IPS-NIHi7 (cell line): ENCODE measurements around the gene KRTAP19-1.

Experiments used
- DNase-seq: peaks from one replicate; pipeline ENCODE4 v3.0.0; 2012; ENCODE audit warnings: mixed read lengths; ENCODE audit errors: extremely low spot score

KRTAP19-1 gene

GRCh38 chr21:30480145-30480544 is at the start of gene KRTAP19-1:
Gene KRTAP19-1, minus strand, starts transcription at chr21:30480367. Its CDS starts 50 bp downstream, at chr21:30480317.
- no peak for DNase-seq

GRCh38 chr21:30518876-30519275 is 38.7 kb upstream of the KRTAP19-1 start:
- DNase-seq = no peak

- DNase-seq = no peak
These were observed 35.5 kb upstream of the KRTAP19-1 start for GRCh38 chr21:30515681-30516080.

GRCh38 chr21:30505621-30506205 is 25.5 kb upstream of the KRTAP19-1 start:
- peak; percentile 23 for DNase-seq

- no peak for DNase-seq
These were observed 21.9 kb upstream of the KRTAP19-1 start, which contains the start of gene KRTAP19-5 for GRCh38 chr21:30502041-30502440. Gene KRTAP19-5, minus strand, starts transcription at chr21:30502141. Its CDS starts 51 bp downstream, at chr21:30502090.

GRCh38 chr21:30497065-30497464 is 16.9 kb upstream of the KRTAP19-1 start, which contains the start of gene KRTAP19-4:
Gene KRTAP19-4, minus strand, starts transcription at chr21:30497165. Its CDS starts 55 bp downstream, at chr21:30497110.
- DNase-seq = no peak

- no peak for DNase-seq
These were observed 11.8 kb upstream of the KRTAP19-1 start, which contains the start of gene KRTAP19-3 for GRCh38 chr21:30491963-30492428. Gene KRTAP19-3, minus strand, starts transcription at chr21:30492013. Its CDS starts 56 bp downstream, at chr21:30491957.

GRCh38 chr21:30487336-30487735 is 7.2 kb upstream of the KRTAP19-1 start, which contains the start of gene KRTAP19-2:
Gene KRTAP19-2, minus strand, starts transcription at chr21:30487436. Its CDS starts 88 bp downstream, at chr21:30487348.
- DNase-seq = no peak

- DNase-seq = no peak
These were observed 6.0 kb upstream of the KRTAP19-1 start for GRCh38 chr21:30486180-30486579.

- no peak for DNase-seq
These were observed 2.0 kb upstream of the KRTAP19-1 start for GRCh38 chr21:30482130-30482529.

GRCh38 chr21:30479259-30479658 is 908 bp downstream of the KRTAP19-1 start:
- no peak for DNase-seq

GRCh38 chr21:30478004-30478403 is 2.2 kb downstream of the KRTAP19-1 start:
- DNase-seq = no peak

- no peak for DNase-seq
These were observed 11.1 kb downstream of the KRTAP19-1 start for GRCh38 chr21:30468900-30469714.

GRCh38 chr21:30463713-30464112 is 16.5 kb downstream of the KRTAP19-1 start:
- DNase-seq = peak; percentile 38

- no peak for DNase-seq
These were observed 31.7 kb downstream of the KRTAP19-1 start for GRCh38 chr21:30448514-30448913.

- DNase-seq = no peak
These were observed 33.1 kb downstream of the KRTAP19-1 start for GRCh38 chr21:30447056-30447455.

- DNase-seq = peak; percentile 21
These were observed 36.0 kb downstream of the KRTAP19-1 start for GRCh38 chr21:30444204-30444603.

- DNase-seq = no peak
These were observed 36.9 kb downstream of the KRTAP19-1 start for GRCh38 chr21:30443226-30443625.

- no peak for DNase-seq
These were observed 40.2 kb downstream of the KRTAP19-1 start, which contains the start of gene KRTAP15-1 for GRCh38 chr21:30439975-30440374. Gene KRTAP15-1, plus strand, starts transcription at chr21:30440275. Its CDS starts 53 bp downstream, at chr21:30440328.

GRCh38 chr21:30437010-30437565 is 43.1 kb downstream of the KRTAP19-1 start:
- no peak for DNase-seq

GRCh38 chr21:30434033-30434631 is 46.0 kb downstream of the KRTAP19-1 start:
- peak; percentile 63 for DNase-seq
